Upper lobe of left lung (tissue), 4 donors: ENCODE results near the gene IFT88.

ENCODE experiments used
- POLR2AphosphoS5 ChIP-seq, 2 donors: sonication (generic); formaldehyde crosslinking; IDR thresholded peaks; one replicate each; pipeline ENCODE4 v1.5.1; 2017; ENCODE audit warnings: antibody characterized with exemption in 2 of 2
- TF ChIP-seq, protein P1 (sequence below), 6 experiments: fragments of 450-650 bp in 4 of 6; fragments of 200-600 bp in 2 of 6; sonication (generic) in 2 of 6; IDR thresholded peaks; one replicate each; pipeline ENCODE4 v1.5.1; 2016 to 2019; ENCODE audit warnings: antibody characterized with exemption in 6 of 6

- TF ChIP-seq, protein P1, sequence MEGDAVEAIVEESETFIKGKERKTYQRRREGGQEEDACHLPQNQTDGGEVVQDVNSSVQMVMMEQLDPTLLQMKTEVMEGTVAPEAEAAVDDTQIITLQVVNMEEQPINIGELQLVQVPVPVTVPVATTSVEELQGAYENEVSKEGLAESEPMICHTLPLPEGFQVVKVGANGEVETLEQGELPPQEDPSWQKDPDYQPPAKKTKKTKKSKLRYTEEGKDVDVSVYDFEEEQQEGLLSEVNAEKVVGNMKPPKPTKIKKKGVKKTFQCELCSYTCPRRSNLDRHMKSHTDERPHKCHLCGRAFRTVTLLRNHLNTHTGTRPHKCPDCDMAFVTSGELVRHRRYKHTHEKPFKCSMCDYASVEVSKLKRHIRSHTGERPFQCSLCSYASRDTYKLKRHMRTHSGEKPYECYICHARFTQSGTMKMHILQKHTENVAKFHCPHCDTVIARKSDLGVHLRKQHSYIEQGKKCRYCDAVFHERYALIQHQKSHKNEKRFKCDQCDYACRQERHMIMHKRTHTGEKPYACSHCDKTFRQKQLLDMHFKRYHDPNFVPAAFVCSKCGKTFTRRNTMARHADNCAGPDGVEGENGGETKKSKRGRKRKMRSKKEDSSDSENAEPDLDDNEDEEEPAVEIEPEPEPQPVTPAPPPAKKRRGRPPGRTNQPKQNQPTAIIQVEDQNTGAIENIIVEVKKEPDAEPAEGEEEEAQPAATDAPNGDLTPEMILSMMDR (IDR thresholded peaks at IDR 0.05): no peak
- no peak for TF ChIP-seq POLR2AphosphoS5 (IDR thresholded peaks at IDR 0.05)
These were observed 30.0 kb upstream of the IFT88 start for GRCh38 chr13:20536992-20537391.
